Measurements from ENCODE around the gene TENM4.

DNA sequence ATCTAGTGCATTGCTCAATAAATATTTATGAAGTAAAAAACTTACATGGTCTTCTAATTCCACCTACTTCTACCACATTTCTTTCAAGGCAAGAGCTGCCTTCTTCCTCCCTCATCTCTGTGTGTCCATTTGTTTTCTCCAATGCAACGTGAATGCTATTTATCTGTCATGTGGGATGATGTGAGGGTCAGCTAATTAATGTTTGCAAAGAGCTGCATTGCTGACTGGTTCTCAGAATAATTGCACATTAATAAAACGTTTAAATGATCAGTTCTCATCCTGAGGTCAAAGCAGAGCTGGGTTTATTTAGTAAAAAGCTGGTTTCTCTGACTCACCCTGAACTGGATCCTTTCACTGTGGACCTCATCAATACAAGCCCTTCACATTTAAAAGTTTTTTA, 8.7 kb downstream of the TENM4 start:
- TF ChIP-seq POLR2AphosphoS5 (IDR thresholded peaks at IDR 0.05) (no peak), CTCF (IDR thresholded peaks at IDR 0.05; ENCODE audit: poor library complexity, severe bottlenecking) (no peak), MXI1 (conservative IDR thresholded peaks at IDR 0.05; ENCODE audit: poor library complexity, severe bottlenecking) (no peak), RAD21 (conservative IDR thresholded peaks at IDR 0.05) (no peak), REST (IDR thresholded peaks at IDR 0.05; ENCODE audit: borderline replicate concordance) (no peak)
